ENCODE results near the gene ZFP36. TPM values are rescaled to one million over a fixed set of nuclear protein-coding genes. Genes with fewer than 3 reads are reported as not detected.
"Not testable (repeated sequence)": the region's sequence is repeated elsewhere in the genome, so short reads cannot be mapped to it uniquely, and the experiment has no call there.

The ZFP36 gene
- polyA plus RNA-seq (ENCODE audit: insufficient read length in 4 of 4): 10 to 100 TPM; 18.0 to 77.6 (median 30.0) TPM

GRCh38 chr19:39406656-39407409 lies at the start of gene ZFP36:
ZFP36 (plus strand) TSS chr19:39406847; CDS start chr19:39406905, 58 bp downstream.
- DNase-seq (ENCODE audit: low read depth in 4 of 4, low spot score in 2 of 4): no peak

- DNase-seq (ENCODE audit: low read depth in 4 of 4, low spot score in 2 of 4): no peak
Measured at GRCh38 chr19:39359026-39359425, 47.6 kb upstream of the ZFP36 start.

- DNase-seq (ENCODE audit: low read depth in 4 of 4, low spot score in 2 of 4): no peak
Measured at GRCh38 chr19:39360599-39360998, 46.0 kb upstream of the ZFP36 start.

- DNase-seq (ENCODE audit: low read depth in 4 of 4, low spot score in 2 of 4): no peak
Measured at GRCh38 chr19:39362682-39363657, 43.7 kb upstream of the ZFP36 start.

- DNase-seq (ENCODE audit: low read depth in 4 of 4, low spot score in 2 of 4): no peak
Measured at GRCh38 chr19:39363901-39364457, 42.7 kb upstream of the ZFP36 start.

GRCh38 chr19:39365531-39365930 lies 41.1 kb upstream of the ZFP36 start:
- no peak for DNase-seq (ENCODE audit: low read depth in 4 of 4, low spot score in 2 of 4)

GRCh38 chr19:39369200-39369599 lies 37.4 kb upstream of the ZFP36 start:
- no peak for DNase-seq (ENCODE audit: low read depth in 4 of 4, low spot score in 2 of 4)

GRCh38 chr19:39370735-39371134 lies 35.9 kb upstream of the ZFP36 start:
- no peak for DNase-seq (ENCODE audit: low read depth in 4 of 4, low spot score in 2 of 4)

GRCh38 chr19:39372047-39372802 lies 34.4 kb upstream of the ZFP36 start:
- DNase-seq (ENCODE audit: low read depth in 4 of 4, low spot score in 2 of 4): peak; percentile 15 to 56 (median 36)

GRCh38 chr19:39372941-39373340 lies 33.7 kb upstream of the ZFP36 start:
- no peak for DNase-seq (ENCODE audit: low read depth in 4 of 4, low spot score in 2 of 4)

GRCh38 chr19:39375929-39376328 lies 30.7 kb upstream of the ZFP36 start:
- no peak for DNase-seq (ENCODE audit: low read depth in 4 of 4, low spot score in 2 of 4)

- no peak for DNase-seq (ENCODE audit: low read depth in 4 of 4, low spot score in 2 of 4)
Measured at GRCh38 chr19:39377373-39378362, 29.0 kb upstream of the ZFP36 start.

GRCh38 chr19:39379366-39379765 lies 27.3 kb upstream of the ZFP36 start:
- DNase-seq (ENCODE audit: low read depth in 4 of 4, low spot score in 2 of 4): not testable (repeated sequence)

GRCh38 chr19:39379865-39380396 lies 26.7 kb upstream of the ZFP36 start:
- DNase-seq (ENCODE audit: low read depth in 4 of 4, low spot score in 2 of 4): no peak

- no peak for DNase-seq (ENCODE audit: low read depth in 4 of 4, low spot score in 2 of 4)
Measured at GRCh38 chr19:39380521-39381502, 25.8 kb upstream of the ZFP36 start.

- DNase-seq (ENCODE audit: low read depth in 4 of 4, low spot score in 2 of 4): no peak
Measured at GRCh38 chr19:39381910-39382611, 24.6 kb upstream of the ZFP36 start.

Measured in left renal cortex interstitium (tissue), 4 donors.